ENCODE measurements around the gene PRR20G.

Gene PRR20G

DNA sequence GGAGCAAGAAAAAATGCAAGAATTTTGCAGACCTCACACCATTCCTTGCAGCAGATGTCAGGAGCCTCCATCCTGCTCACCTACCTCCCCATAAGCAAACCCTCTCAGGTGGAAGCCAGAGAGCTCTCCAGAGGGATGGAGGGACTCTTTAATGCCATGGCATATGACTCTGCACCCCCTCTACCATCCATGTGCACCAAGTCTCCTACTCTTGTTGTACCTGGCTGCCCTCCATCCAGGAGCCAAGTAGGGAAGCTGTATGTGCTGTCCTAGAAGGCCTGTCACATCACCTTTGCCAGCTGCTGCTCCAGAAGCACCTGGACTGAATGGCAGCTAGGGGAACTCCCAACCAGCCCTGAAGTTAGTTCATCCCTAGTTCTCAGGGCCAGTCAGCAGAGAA lies 38.5 kb upstream of the PRR20G start:
- no peak for DNase-seq (ENCODE audit: low read depth, low spot score)
- TF ChIP-seq, protein P1, sequence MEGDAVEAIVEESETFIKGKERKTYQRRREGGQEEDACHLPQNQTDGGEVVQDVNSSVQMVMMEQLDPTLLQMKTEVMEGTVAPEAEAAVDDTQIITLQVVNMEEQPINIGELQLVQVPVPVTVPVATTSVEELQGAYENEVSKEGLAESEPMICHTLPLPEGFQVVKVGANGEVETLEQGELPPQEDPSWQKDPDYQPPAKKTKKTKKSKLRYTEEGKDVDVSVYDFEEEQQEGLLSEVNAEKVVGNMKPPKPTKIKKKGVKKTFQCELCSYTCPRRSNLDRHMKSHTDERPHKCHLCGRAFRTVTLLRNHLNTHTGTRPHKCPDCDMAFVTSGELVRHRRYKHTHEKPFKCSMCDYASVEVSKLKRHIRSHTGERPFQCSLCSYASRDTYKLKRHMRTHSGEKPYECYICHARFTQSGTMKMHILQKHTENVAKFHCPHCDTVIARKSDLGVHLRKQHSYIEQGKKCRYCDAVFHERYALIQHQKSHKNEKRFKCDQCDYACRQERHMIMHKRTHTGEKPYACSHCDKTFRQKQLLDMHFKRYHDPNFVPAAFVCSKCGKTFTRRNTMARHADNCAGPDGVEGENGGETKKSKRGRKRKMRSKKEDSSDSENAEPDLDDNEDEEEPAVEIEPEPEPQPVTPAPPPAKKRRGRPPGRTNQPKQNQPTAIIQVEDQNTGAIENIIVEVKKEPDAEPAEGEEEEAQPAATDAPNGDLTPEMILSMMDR (IDR thresholded peaks at IDR 0.05; ENCODE audit: low read depth, low read length), result no peak
- in situ Hi-C loops (cut with HindIII; ENCODE audit: low sequenced_read_pairs), result no loop called here
- H3K4me3 ChIP-seq (ENCODE audit: low read depth, low read length), result no peak overlapping the region

DNA sequence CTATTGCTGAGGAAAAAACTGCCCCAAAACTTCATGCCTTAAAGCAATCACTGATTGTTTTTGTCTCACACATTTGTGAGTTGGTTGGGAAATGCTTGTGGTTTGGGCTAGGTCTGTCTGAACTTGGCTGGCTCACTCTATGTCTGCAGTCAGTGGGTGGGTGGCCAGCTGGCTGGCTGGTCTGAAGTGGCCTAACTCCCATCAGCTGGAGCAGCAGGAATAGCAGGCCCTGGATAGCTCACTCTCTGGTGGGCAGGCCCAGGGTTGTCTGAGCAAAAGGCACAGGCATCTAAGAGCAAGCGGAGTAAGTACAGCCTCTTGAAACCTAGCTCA lies 37.7 kb upstream of the PRR20G start:
- TF ChIP-seq, protein P1 (IDR thresholded peaks at IDR 0.05; ENCODE audit: low read depth, low read length), result no peak
- no peak for DNase-seq (ENCODE audit: low read depth, low spot score)
- in situ Hi-C loops (cut with HindIII; ENCODE audit: low sequenced_read_pairs), result no loop called here
- H3K4me3 ChIP-seq (ENCODE audit: low read depth, low read length), result no peak overlapping the region

DNA sequence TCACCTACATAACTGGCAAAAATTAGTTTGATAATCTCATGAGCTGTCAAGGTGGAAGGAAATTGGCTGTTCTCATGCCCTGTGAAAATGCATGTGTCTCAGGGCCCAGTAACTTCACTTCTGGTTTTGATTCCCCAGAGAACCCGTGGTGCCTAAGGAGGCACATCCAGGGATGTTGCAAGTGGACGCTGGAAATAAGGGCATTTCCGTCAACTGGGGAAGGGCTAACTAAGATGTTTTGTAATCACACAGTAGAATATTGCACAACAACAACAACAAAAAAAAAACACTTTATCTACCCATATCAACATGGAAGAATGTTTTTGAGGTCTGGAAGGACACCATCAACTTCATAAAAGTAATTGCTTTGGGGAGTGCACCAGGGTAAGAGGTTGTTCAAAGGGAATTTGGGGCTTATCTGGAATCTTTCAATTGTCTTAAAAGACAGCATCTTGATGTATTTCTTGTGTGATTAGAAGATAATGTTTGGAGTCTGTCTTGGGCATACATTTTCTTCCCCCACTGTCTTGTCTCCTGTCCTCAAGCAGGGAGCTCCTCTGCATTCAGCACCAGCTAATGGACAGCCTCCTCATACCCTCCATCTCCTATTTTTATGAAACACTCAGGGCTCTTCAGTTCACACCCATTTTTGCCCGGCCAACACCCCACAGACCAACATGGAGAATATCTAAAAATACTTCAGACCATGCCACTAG lies 37.2 kb upstream of the PRR20G start:
- TF ChIP-seq, protein P1 (IDR thresholded peaks at IDR 0.05; ENCODE audit: low read depth, low read length), result no peak
- in situ Hi-C loops (cut with HindIII; ENCODE audit: low sequenced_read_pairs), result no loop called here
- no peak for DNase-seq (ENCODE audit: low read depth, low spot score)
- H3K4me3 ChIP-seq (ENCODE audit: low read depth, low read length), result no peak overlapping the region

DNA sequence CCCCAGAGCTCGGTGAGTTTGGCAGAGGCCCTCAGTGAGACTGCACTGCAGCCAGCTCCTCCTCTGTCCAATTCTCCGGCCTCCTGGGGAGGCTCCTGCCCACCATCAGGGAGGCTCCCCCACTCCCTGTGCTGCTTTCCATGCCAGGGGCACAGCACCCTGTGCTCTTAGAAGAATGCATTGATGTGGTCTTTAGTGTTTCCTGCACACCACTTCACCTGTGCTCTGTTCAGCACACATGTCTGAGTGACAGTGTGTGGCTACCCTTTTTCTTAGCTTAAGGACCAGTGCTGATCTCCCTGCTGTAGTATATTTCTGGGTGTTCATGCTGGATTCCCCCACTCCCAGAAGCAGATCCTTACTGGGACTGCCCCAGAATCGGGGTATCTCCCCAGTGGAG lies 36.2 kb upstream of the PRR20G start:
- in situ Hi-C loops (cut with HindIII; ENCODE audit: low sequenced_read_pairs), result no loop called here
- no peak for DNase-seq (ENCODE audit: low read depth, low spot score)
- TF ChIP-seq, protein P1 (IDR thresholded peaks at IDR 0.05; ENCODE audit: low read depth, low read length), result no peak
- H3K4me3 ChIP-seq (ENCODE audit: low read depth, low read length), result no peak overlapping the region

DNA sequence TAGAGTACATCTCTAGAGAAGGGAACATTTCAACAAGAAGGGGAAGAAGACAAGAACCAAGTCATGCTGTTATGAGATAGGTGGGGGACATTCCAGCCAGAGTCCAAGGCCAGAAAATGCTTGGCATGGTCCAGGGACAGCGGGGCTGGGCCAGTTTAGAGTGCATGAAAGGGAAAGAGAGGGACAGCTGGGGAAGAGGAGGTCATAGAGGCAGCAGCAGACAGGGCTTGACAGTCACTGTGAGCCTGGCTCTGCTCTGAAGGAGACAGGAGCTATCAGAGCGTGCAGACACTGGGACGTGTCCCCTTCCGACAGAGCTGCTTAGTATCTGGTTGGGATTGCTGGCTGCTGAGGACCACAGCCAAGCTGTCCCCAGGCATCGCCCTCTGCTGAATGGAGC lies 35.7 kb upstream of the PRR20G start:
- H3K4me3 ChIP-seq (ENCODE audit: low read depth, low read length), result no peak overlapping the region
- in situ Hi-C loops (cut with HindIII; ENCODE audit: low sequenced_read_pairs), result no loop called here
- DNase-seq (ENCODE audit: low read depth, low spot score), result no peak
- TF ChIP-seq, protein P1 (IDR thresholded peaks at IDR 0.05; ENCODE audit: low read depth, low read length), result no peak

DNA sequence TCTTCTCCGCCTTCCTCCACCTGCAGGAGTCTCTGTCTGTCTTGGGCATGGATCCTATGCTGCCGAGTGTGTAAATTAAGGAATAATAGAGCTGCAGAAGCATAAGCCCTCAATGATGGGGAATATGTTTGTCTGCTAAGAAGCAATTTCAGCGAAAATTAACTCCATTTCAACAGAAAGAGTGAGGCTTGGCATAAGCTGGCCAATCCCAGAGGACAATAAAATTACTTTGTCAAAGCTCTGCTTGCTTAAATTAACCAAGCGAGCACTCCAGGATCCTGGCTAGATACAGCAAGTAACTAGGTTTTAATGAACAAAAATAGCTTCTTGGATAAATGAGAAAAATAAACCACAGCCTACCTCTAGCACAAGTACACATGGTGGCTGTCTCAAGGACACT lies 33.5 kb upstream of the PRR20G start:
- in situ Hi-C loops (cut with HindIII; ENCODE audit: low sequenced_read_pairs), result no loop called here
- TF ChIP-seq, protein P1 (IDR thresholded peaks at IDR 0.05; ENCODE audit: low read depth, low read length), result no peak
- no peak for DNase-seq (ENCODE audit: low read depth, low spot score)
- no peak overlapping the region for H3K4me3 ChIP-seq (ENCODE audit: low read depth, low read length)

All from astrocyte of the spinal cord (primary cell).